HG03520 (cell line): ENCODE measurements around the gene NHS.
A peak's percentile ranks its signal among the peaks of the same experiment; 100 is the strongest.
"Not testable (repeated sequence)": the region's sequence is repeated elsewhere in the genome, so short reads cannot be mapped to it uniquely, and the experiment has no call there.

Experiments
- ATAC-seq: cut with Tn5 transposase; IDR thresholded peaks from one replicate; pipeline ENCODE4 v1.9.1; 2021; ENCODE audit warnings: mild to moderate bottlenecking, moderate library complexity; ENCODE audit not compliant: unreplicated experiment

Gene NHS

DNA sequence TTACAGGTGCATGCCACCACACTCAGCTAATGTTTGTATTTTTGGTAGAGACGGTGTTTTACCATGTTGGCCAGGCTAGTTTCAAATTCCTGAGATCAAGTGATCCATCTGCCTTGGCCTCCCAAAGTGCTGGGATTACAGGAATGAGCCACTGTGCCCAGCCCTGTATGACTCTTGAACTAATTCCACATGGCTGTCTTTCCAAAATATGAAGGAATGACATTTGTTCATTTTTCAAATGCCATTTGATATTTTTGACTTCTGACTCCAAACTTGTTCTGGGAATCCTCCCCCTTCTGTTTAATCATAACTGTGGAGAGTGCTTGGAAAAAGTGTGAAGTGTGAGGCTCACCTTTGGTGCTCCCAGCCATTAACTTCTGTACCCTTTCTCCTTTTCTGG lies 119.2 kb downstream of the NHS start:
- ATAC-seq, result no peak

DNA sequence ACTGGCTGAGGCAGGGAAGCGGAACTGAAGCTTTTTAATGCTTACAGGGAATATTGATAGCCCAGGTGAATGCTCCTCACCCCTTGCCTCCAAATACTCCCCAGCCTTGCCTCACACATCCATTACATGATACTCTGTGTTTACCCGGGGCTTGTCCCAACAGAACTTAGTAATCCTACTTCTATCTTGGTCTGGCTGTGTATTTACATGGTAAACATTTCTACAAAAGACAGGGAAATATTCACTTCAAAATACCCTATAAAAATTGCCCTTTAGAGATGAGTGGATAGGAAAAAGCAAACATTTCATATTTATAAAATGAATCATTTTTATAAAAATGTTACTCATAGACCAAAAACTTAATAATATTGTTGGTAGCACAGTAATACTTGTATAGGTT lies 120.1 kb downstream of the NHS start:
- no peak for ATAC-seq

DNA sequence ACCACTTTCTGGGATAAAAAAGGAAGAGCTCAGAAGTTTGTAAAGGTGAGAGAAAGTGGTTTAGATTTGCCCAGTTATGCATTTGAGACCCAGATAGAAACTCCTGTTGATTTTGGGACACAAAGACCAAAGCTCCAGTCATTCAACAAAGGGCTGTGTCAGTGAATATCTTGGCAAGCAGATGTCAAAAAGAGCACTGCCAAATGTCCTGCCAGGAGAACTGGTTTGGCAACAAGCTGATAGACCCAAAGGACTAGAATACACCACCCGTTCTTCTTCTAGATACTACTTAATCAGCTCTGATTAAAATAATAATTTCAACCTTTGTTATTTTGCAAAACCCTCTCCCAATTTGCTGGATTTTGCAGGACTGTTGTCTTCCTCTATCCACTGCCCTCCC lies 121.4 kb downstream of the NHS start:
- no peak for ATAC-seq

DNA sequence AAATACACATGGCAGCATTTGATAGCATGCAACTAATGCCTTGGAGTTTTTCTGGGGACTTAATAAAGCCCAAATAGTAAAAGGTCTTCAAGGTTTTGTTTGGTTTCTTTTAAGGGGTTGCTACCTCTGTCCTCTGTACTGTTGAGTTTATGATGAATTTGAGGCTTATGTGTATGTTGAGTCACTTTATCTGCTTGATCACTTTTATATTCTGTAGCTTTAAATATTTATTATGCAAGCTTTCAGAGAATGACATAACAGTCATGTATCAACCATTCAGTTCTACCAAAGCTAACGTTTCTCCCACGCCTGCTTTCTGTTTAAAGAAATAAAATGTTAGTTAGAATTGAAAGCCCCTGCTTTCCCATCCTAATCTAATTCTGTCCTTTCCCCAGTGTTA lies 122.2 kb downstream of the NHS start:
- no peak for ATAC-seq

DNA sequence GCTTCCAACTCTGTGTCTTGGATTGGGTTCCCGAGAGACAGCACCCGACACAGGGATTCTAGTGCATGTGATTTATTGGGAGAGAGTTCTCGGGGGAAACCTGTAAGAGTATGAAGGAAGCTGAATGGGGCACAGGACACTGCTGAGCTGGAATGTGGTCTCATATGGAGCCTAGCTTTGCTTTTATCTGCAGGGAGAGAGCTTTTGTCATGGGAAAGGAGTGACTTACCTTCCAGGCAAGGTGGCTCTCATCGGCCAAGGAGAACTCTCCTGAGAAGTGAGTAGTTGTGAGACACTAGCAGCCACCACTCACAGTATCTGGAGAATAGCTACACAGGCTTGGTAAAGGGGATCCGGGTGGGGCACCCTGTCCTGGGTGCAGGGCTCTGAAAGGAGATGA lies 124.5 kb downstream of the NHS start:
- no peak for ATAC-seq

DNA sequence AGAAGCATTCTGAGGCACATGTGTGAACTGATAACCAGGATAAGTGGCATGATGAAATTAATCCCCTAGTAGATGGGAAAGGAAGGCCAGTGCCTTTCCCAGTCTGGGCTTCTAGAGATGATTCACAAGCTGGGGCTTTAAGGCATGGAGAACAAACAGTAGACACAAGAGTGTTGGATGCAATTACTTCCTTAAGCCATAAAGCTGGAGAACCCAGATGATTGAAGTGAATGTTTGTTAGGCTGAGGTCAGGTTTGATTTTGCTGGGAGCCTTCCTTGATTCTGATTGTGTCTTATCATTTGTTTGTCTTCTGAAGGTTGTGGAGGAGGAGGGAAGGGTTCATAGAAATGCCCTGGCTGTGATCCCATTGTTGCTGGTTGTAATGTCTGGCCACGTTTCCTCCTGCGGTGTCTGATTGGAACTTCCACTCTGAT lies 125.2 kb downstream of the NHS start:
- no peak for ATAC-seq

DNA sequence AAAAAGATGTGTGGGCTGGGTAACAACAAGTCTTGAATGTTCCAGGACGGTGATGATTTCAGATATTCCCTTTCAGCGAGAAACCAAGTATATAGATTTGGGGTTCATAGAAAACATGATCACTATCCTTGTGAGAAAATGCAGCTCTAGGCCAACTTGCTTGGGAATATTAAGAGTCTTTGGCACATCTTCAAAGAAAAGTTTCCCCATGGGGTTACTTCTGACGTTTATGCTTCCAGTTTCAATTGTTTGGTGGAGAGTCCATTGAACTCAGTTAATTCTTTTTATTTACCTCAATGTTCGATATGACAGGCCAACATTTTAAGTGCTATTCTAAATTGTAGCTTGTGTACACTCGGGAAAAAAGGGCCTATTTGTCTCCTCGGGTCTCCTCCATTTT lies 126.7 kb downstream of the NHS start:
- no peak for ATAC-seq

DNA sequence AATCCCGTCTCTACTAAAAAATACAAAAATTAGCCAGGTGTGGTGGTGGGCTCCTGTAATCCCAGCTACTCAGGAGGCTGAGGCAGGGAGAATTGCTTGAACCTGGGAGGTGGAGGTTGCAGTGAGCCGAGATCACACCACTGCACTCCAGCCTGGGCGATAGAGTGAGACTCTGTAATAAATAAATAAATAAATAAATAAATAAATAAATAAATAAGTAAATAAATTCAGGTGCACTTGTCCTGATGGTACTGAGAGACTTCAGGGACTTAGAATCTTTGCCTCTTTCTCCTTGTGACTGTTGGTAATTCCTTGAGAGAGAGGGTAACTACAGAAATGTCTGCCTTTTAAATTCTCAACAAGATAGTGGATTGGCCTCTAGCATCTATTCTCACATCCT lies 131.4 kb downstream of the NHS start:
- not testable (repeated sequence) for ATAC-seq

DNA sequence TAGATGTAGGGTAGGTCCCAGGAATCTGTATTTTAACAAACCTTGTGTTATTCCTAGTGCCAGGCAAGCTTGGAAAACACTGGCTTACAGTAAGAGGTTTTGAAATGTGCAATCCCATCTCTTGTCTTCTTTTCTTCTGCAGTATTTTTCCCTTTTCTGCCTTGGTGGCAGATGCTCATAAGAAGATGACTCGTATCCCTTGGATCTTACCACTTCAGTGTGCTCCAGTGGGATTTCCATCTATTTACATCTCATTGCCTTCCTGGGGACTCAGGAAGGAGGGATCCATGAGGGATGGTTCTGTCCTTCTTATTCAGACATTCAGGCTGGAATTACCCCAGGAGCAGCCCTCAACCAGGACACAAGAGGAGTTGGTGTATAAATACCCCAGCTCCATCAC lies 136.6 kb downstream of the NHS start:
- no peak for ATAC-seq

DNA sequence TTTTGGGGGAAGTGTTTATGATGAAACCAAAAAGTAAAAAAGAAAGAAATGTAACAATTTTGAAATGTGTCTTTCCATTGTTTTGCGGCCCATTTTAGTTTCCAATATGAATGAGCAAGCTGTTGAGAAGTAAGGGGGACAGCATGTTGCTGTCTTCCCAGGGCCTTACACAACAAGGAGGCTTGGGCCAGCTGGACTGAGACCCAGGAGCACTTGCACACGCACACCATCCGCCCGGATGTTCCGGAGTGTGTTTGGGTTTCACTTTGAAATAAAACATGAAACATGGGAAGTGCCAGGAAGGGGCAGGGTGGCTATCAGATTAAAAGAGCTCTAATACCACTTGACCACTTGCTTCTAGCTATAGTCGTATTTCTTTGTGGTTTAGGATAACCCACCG lies 144.4 kb downstream of the NHS start:
- ATAC-seq, result no peak

DNA sequence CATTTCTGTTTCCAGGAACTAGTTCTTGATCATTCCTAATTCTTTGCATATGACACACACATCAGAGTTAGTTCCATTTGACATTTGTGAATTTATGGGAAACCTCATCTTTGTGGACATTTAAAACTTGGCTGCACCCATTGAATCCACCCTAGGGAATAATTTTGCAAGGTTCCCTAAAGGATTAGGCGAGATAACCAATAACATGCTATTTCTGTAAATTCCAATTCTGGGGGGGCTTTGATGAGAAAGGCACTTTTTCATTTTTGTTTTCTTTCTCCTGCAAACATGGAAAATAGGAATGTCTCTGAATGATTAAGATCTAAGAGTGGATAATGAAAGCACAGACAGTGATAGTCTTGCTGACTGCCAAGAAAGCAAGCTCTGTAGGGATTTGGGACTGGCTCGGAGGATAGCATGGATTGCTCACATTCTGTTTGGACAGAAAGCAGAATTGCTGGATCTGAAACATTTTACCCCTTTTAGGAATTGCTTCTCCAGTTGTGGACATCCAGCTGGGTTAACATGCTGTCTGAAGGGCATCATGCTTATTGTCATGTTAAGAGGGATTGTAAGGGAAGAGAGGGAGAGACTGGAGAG lies 145.1 kb downstream of the NHS start:
- no peak for ATAC-seq

DNA sequence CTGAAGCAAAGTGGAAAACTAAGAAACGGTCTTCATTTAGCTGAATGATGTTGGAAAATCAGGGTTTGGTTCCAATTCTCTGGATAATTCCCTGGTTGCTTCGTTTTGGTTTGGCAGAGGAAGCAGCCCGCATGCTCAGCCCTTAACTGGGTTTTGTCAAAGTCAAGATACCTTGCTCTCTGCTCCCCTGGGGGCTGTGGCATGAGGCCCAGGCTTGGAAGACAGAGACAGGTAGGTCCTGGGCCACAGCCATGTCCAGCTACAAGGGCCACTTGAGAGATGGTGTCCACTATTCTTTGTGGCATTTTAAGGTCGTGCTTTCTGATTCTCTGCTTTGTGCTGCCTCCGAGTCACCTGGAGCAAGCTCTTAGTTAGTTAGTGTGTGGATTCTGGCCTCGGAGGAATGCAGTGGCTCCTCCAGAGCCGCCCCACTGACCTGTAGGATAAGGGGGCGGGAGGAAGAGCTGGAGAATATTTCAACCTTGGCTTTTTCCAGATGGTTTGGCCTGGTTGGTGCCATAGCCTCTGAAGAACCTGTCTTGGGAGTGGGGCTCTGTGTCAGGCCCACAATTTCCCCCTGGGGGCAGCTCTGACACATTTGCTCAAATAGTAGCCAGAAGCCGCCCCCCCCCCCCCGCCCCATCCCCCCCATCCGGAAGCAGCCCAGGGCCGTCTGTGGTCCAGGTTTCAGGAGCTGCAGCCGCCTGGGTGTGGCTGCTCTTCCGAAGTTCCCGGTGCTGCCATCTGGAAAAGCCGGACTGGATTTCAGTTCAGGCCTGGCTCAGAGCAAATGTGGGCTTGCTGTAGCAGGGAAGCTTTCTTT lies 147.1 kb downstream of the NHS start:
- no peak for ATAC-seq

DNA sequence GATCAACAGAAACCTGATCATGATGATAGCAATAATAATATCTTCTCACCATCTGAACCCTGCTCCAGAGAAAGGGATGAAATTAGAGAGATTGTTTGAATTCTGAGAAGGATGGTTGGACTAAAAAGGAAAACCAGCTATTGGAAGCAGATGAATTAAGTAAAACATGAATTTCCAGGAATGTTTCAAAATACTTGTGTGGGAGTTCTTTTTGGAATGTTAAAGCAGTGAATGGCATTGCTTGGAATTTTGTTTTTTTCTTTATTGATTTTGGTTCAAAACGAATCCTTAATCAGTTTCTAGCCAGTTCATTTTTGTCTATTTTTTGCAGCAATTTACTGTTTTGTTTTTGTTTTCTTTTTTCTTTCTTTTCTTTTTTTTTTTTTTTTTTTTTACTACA lies 150.3 kb downstream of the NHS start:
- ATAC-seq, result no peak

DNA sequence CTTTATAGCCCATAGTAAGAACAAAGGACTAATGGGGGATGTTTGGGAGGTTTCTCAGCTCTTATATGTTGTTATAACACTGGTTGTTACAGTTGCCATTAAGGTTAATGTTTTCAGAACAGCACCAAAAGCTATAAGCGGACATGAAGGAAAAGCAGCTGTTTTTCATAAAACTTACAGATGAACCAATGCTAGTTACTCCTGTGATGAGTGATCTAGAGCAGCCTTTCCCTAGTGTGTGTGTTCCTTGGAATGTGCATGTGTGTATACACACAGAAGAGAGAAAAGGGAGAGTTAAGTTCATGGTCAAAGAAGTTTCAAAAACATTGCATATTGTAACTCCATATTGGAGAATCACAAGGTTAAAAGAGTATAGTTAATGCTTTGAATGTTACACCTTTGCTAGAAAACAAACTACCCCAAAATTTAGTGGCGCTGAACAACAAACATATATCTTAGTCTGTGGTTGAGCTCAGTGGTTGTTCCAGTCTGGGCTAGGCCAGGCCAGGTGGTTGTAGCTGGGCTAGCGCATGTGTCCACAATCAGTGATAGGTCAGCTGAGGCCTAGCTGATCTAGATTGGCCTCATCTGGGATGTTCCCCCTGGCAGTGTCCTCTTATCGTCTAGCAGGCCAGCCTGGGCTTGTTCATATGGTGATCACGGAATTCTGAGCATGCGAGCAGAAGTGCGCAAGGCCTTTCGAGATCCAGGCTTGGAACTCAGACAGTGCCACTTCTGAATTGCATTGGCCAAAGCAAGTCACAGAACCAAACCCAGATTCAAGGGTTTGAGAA lies 151.0 kb downstream of the NHS start:
- no peak for ATAC-seq

DNA sequence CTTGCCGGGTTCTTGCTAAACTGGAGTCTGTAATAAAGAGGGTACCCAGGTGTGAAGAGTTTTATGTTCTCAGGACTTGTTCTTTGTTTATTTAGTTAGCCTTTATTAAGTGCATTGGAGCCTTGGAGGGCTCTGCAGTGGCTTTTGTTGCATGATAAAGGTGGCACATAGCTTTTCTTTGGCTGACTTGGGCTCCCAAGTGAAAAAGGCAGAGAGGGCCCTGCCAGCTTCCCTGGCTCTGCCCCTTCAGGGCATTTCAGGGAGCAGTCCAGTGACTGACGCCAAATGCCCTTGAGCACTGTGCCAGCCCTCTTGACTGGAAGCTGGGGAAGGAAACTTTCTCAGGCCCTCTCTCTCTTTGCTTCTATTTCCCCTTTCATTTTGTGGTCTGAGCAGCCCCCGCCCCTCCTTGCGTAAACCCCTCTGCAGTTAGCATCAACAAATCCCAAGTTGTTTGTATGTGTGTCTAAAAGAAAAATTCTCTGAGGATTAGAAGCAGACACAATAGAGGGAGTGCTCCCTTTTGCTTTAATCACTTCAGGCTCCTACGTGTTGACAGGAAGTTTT lies 152.2 kb downstream of the NHS start:
- no peak for ATAC-seq

DNA sequence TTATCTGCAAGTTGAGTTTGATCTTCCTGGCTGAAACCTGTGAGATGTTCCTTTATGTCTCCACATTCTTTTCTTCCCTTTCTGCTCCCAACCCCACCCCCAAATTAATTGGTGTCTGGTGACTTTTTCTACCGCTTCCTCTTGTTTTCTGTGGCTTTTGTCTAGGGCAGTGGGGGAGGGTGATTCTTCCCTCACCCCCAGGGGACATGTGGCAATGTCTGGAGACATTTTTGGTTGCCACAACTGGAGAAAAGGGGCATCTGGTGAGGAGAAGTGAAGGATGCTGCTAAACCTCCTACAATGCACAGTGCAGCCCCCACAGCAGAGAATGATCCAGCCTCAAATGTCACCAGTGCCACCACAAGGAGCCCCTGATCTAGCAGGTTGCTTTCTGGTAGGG lies 152.9 kb downstream of the NHS start:
- no peak for ATAC-seq

DNA sequence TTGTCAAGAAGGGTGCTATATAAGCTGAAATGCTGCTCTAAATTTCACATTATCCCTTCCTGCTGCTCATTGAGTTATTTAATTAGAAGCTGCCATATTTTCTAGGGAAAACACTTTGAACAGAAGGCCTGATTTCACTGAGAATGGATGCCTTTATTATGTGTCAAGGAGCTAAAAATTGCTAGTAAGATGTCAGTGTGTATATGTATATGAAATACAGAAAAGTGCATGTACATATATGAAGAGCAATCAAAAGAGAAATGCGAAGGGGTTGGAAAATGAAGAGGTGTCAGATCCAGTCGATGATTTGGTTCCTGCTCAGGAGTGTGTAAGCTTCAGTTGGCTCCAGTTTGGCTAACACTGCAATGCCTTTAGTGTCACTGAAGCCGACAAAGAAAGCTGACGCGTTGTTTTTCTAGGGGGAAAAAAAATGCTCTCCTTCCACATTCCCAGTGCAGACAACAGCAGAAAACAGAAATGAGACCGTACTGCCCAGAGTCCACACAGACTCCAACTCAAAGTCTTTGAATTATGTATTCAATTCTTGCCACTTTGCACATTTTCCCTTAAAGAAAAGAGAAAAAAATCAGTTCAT lies 154.2 kb downstream of the NHS start:
- ATAC-seq, result no peak

DNA sequence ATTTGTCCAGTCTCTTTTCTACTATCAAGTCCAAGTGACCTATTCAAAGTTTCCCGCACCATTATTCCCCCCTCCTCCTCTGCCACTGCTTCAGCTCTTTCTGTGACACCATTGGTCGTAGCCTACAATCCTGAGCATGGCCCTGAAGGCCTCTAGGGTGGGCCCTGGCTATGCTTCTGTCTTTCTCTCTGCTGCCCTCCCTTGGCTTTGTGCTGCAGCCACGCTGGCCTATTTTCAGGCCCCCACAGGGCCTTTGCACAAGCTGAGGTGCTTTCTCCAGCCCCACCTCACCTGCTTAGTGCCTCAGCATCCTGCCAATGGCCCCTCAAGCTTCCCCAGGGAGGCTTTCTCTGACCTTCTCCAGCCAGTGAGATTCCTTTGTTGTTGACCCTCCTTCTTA lies 156.5 kb downstream of the NHS start:
- no peak for ATAC-seq

DNA sequence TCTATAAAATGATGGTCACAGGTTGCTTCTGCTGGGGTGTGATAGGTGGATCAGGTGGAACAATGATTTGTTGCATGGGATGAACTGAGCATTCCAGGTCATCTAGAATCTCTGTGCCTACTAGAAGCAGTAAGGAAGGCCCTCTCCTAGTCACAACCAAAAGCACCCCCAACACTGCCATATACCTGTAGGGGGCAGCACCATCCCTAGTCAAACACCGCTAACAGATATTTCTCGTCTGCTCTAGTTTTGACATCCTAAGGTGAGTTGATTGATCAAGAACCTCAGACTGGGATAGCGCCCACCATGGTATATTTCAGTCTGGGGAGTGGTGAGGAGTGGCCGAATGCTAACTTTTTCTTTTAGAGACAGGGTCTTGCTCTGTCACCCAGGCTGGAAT lies 160.2 kb downstream of the NHS start:
- peak; percentile 45 for ATAC-seq

DNA sequence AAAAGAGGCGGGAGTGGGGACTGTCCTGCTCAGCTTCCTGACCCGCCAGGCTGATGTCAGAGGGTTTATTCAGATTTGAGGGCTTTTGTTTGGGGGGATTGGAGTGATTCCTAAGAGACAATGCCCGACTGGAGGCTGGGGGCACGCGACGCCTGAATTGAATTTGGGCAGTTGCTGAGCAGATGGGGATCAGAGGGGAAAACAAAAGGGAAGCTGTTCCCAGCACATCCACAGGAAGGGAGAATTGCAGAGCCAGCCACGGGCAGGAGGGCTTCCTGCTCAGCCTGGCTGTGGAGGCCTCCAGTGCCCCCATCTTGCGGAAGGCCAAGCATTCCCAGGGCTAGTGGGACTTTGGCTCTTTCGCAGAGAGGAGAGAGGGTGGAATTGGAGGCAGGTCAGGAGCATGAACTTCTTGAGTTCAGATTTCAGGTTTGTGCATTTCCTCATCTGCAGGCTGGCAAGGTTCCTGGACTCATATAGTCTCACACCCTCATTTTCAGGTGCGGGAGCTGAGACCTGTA lies 162.8 kb downstream of the NHS start:
- no peak for ATAC-seq

DNA sequence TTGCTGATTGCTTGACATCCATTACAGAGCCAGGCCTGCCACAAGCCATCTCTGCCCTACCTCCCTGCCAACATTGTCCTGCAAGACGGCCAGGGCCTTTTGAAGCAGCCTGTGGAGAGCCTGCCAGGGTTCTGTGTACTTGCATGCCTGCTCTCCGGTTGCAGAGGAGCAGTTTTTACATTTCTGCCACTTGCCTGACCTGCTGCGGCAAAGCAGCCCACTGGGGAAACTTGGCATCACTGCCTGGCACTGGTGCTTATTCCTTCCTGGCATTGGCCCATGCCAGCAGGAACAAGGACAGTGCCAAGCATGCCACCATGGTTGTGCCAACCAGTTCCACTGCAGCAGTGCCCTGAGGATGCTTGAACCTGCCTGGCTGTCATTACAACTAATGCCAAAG lies 167.1 kb downstream of the NHS start:
- no peak for ATAC-seq
